D721Med (cell line): ENCODE measurements around the gene SH3RF2.

ENCODE experiments used
- DNase-seq: peaks from one replicate; pipeline ENCODE4 v3.0.0; 2011; ENCODE audit warnings: low spot score; ENCODE audit not compliant: insufficient read length
- FAIRE-seq: peaks from 2 replicates; lab custom pipeline; 2011; peaks lifted over from hg19 to GRCh38; lab: Jason Lieb, UNC
- CTCF ChIP-seq: IDR thresholded peaks from 2 replicates; pipeline ENCODE4 v1.5.1; 2012; ENCODE audit warnings: mild to moderate bottlenecking, control low read depth; ENCODE audit not compliant: insufficient read depth; ENCODE audit errors: missing control alignments

SH3RF2 gene

GRCh38 chr5:146041180-146041789 is 104.9 kb downstream of the SH3RF2 start:
- TF ChIP-seq CTCF = no peak
- no peak for FAIRE-seq
- DNase-seq = no peak

GRCh38 chr5:146042628-146043279 is 106.4 kb downstream of the SH3RF2 start:
- TF ChIP-seq CTCF = no peak

GRCh38 chr5:146043722-146044121 is 107.3 kb downstream of the SH3RF2 start:
- FAIRE-seq (no peak), DNase-seq (no peak)
- TF ChIP-seq CTCF = no peak

More at GRCh38 chr5:146042628-146043279, 106.4 kb downstream of the SH3RF2 start:
- FAIRE-seq (no peak), DNase-seq (no peak)

GRCh38 chr5:146047396-146047795 is 111.0 kb downstream of the SH3RF2 start:
- no peak for TF ChIP-seq CTCF
- DNase-seq (no peak), FAIRE-seq (no peak)

GRCh38 chr5:146048994-146049703 is 112.8 kb downstream of the SH3RF2 start:
- no peak for FAIRE-seq
- DNase-seq = peak; percentile 29
- peak; percentile 89 for TF ChIP-seq CTCF

- TF ChIP-seq CTCF = no peak
- FAIRE-seq (no peak), DNase-seq (no peak)
Measured at GRCh38 chr5:146049704-146050026, 113.3 kb downstream of the SH3RF2 start.

- FAIRE-seq = no peak
- TF ChIP-seq CTCF = no peak
- DNase-seq = no peak
Measured at GRCh38 chr5:146050086-146050485, 113.7 kb downstream of the SH3RF2 start.
